ENCODE measurements around the gene MAGOHB.

The MAGOHB gene

GRCh38 chr12:10571141-10571540, 42.3 kb downstream of the MAGOHB start:
- H3K4me3 ChIP-seq (ENCODE audit: low read length in 2 of 2): no peak overlapping the region
- no peaks in the 10 kb centered on the region for H3K27me3 ChIP-seq (ENCODE audit: control insufficient read depth in 3 of 3, insufficient read depth in 3 of 3, low read depth in 1 of 3, low read length in 3 of 3)
- no peak overlapping the region for H3K9ac ChIP-seq (ENCODE audit: low read depth, low read length, poor library complexity)
- H3K4me1 ChIP-seq (ENCODE audit: control insufficient read depth in 2 of 2, insufficient read depth in 1 of 2, low read depth in 1 of 2, low read length in 2 of 2): peaks cover 0 to 3% of the 10 kb centered on the region in 2 donors
- H2BK15ac ChIP-seq (ENCODE audit: low read length): no peak overlapping the region
- no CpG with 5 or more reads among the region's 11 CpGs for WGBS, 2 donors (ENCODE audit: extremely low coverage in 2 of 2, insufficient read length in 2 of 2, insufficient replicate concordance in 1 of 2)
- DNase-seq (ENCODE audit: low spot score): no peak
- H3K4ac ChIP-seq (ENCODE audit: low read length): no peak overlapping the region
- H2BK120ac ChIP-seq (ENCODE audit: low read depth, low read length): no peak overlapping the region
- no peak overlapping the region for H3K14ac ChIP-seq (ENCODE audit: low read length)
- no peak overlapping the region for H3K27ac ChIP-seq (replicated peaks; ENCODE audit: low read length)
- no peak overlapping the region for H3K23ac ChIP-seq (ENCODE audit: low read depth, low read length, poor library complexity)
- H4K91ac ChIP-seq (ENCODE audit: low read depth, low read length, poor library complexity): no peak overlapping the region
- peaks cover 0 to 2% of the 10 kb centered on the region in 2 donors for H3K9me3 ChIP-seq (replicated peaks in 1 of 2; ENCODE audit: control insufficient read depth in 2 of 2, insufficient read depth in 1 of 2, low read depth in 1 of 2, low read length in 2 of 2)
- no peak overlapping the region for H3K4me2 ChIP-seq (ENCODE audit: insufficient read depth, low read length, poor library complexity, severe bottlenecking)
- H2BK5ac ChIP-seq (ENCODE audit: low read length): no peak overlapping the region
- no peaks in the 10 kb centered on the region for H3K36me3 ChIP-seq (replicated peaks in 1 of 2; ENCODE audit: control insufficient read depth in 2 of 2, insufficient read depth in 2 of 2, low read length in 2 of 2)
- H2BK12ac ChIP-seq (ENCODE audit: low read length): no peak overlapping the region
- H2AFZ ChIP-seq (ENCODE audit: low read length): no peak overlapping the region
- no peak overlapping the region for H4K8ac ChIP-seq (ENCODE audit: low read depth, low read length)
- no peak overlapping the region for H2AK5ac ChIP-seq (ENCODE audit: low read depth, low read length)
- H3K18ac ChIP-seq (ENCODE audit: low read length): no peak overlapping the region
- H3K79me1 ChIP-seq (ENCODE audit: low read depth, low read length): no peaks in the 10 kb centered on the region

DNA sequence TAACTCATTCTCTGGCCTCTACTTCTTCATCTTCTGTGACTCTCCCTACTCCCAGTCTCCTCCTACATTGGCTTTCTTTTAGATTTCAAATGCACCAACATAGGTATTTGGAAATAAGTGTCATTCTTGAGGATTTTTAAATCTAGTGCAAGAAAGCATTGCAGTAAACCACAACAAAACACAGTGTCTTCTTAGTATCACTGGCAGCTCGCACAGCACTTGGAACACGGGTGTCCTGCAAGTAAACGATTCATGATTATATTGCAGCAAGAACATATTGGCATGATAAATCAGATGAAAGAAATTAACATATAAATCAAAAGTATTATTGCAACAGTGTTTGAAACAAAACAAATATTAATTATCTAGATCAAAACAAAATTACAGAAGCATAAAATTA, 45.6 kb downstream of the MAGOHB start:
- H3K4me2 ChIP-seq (ENCODE audit: insufficient read depth, low read length, poor library complexity, severe bottlenecking): no peak overlapping the region
- H3K36me3 ChIP-seq (replicated peaks in 1 of 2; ENCODE audit: control insufficient read depth in 2 of 2, insufficient read depth in 2 of 2, low read length in 2 of 2): no peaks in the 10 kb centered on the region
- no peak overlapping the region for H4K8ac ChIP-seq (ENCODE audit: low read depth, low read length)
- no peak overlapping the region for H3K4ac ChIP-seq (ENCODE audit: low read length)
- H3K4me3 ChIP-seq (ENCODE audit: low read length in 2 of 2): no peak overlapping the region
- DNase-seq (ENCODE audit: low spot score): no peak
- no peaks in the 10 kb centered on the region for H3K4me1 ChIP-seq (ENCODE audit: control insufficient read depth in 2 of 2, insufficient read depth in 1 of 2, low read depth in 1 of 2, low read length in 2 of 2)
- peaks cover 0 to 2% of the 10 kb centered on the region in 2 donors for H3K9me3 ChIP-seq (replicated peaks in 1 of 2; ENCODE audit: control insufficient read depth in 2 of 2, insufficient read depth in 1 of 2, low read depth in 1 of 2, low read length in 2 of 2)
- H2BK12ac ChIP-seq (ENCODE audit: low read length): no peak overlapping the region
- no peak overlapping the region for H3K27ac ChIP-seq (replicated peaks; ENCODE audit: low read length)
- no peak overlapping the region for H3K9ac ChIP-seq (ENCODE audit: low read depth, low read length, poor library complexity)
- no peak overlapping the region for H2BK5ac ChIP-seq (ENCODE audit: low read length)
- H2BK15ac ChIP-seq (ENCODE audit: low read length): no peak overlapping the region
- H2AK5ac ChIP-seq (ENCODE audit: low read depth, low read length): no peak overlapping the region
- WGBS, 2 donors (ENCODE audit: extremely low coverage in 2 of 2, insufficient read length in 2 of 2, insufficient replicate concordance in 1 of 2): no CpG with 5 or more reads among the region's 3 CpGs
- H3K27me3 ChIP-seq (ENCODE audit: control insufficient read depth in 3 of 3, insufficient read depth in 3 of 3, low read depth in 1 of 3, low read length in 3 of 3): no peaks in the 10 kb centered on the region
- H4K91ac ChIP-seq (ENCODE audit: low read depth, low read length, poor library complexity): no peak overlapping the region
- H3K79me1 ChIP-seq (ENCODE audit: low read depth, low read length): no peaks in the 10 kb centered on the region
- H3K14ac ChIP-seq (ENCODE audit: low read length): no peak overlapping the region
- no peak overlapping the region for H2AFZ ChIP-seq (ENCODE audit: low read length)
- H3K23ac ChIP-seq (ENCODE audit: low read depth, low read length, poor library complexity): no peak overlapping the region
- H2BK120ac ChIP-seq (ENCODE audit: low read depth, low read length): no peak overlapping the region
- no peak overlapping the region for H3K18ac ChIP-seq (ENCODE audit: low read length)

DNA sequence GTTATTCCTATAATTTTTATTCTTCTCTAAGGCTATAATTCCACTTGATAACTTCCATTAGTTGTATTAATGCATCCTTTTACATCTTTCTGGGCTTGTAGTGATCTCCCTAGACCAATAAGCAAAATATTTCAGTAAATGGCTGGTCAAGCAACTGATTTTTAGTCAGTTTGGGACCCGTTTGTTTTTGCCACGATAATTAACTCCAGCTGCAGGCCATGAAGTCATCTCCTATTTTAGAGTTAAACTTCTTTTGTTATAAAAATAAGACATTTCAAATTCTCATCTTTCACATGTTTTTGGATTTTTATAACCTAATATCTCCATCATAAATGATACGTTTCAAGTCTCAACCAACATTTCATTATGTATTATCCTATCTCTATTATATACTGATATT, 49.4 kb downstream of the MAGOHB start:
- Histone ChIP-seq H2AFZ (ENCODE audit: low read length) (no peak overlapping the region), H3K23ac (ENCODE audit: low read depth, low read length, poor library complexity) (no peak overlapping the region), H3K27ac (replicated peaks; ENCODE audit: low read length) (no peak overlapping the region), H3K9ac (ENCODE audit: low read depth, low read length, poor library complexity) (no peak overlapping the region), H3K4me2 (ENCODE audit: insufficient read depth, low read length, poor library complexity, severe bottlenecking) (no peak overlapping the region), H2BK12ac (ENCODE audit: low read length) (no peak overlapping the region), H3K14ac (ENCODE audit: low read length) (no peak overlapping the region), H3K4ac (ENCODE audit: low read length) (no peak overlapping the region), H2BK120ac (ENCODE audit: low read depth, low read length) (no peak overlapping the region), H4K91ac (ENCODE audit: low read depth, low read length, poor library complexity) (no peak overlapping the region), H2AK5ac (ENCODE audit: low read depth, low read length) (no peak overlapping the region), H3K4me3 (ENCODE audit: low read length in 2 of 2) (no peak overlapping the region), H3K9me3 (replicated peaks in 1 of 2; ENCODE audit: control insufficient read depth in 2 of 2, insufficient read depth in 1 of 2, low read depth in 1 of 2, low read length in 2 of 2) (no peaks in the 10 kb centered on the region), H3K18ac (ENCODE audit: low read length) (no peak overlapping the region), H3K4me1 (ENCODE audit: control insufficient read depth in 2 of 2, insufficient read depth in 1 of 2, low read depth in 1 of 2, low read length in 2 of 2) (no peaks in the 10 kb centered on the region), H4K8ac (ENCODE audit: low read depth, low read length) (no peak overlapping the region), H3K79me1 (ENCODE audit: low read depth, low read length) (no peaks in the 10 kb centered on the region), H3K27me3 (ENCODE audit: control insufficient read depth in 3 of 3, insufficient read depth in 3 of 3, low read depth in 1 of 3, low read length in 3 of 3) (no peaks in the 10 kb centered on the region), H2BK5ac (ENCODE audit: low read length) (no peak overlapping the region), H2BK15ac (ENCODE audit: low read length) (no peak overlapping the region), H3K36me3 (replicated peaks in 1 of 2; ENCODE audit: control insufficient read depth in 2 of 2, insufficient read depth in 2 of 2, low read length in 2 of 2) (no peaks in the 10 kb centered on the region)
- DNase-seq (ENCODE audit: low spot score): no peak
- no CpG with 5 or more reads among the region's 3 CpGs for WGBS, 2 donors (ENCODE audit: extremely low coverage in 2 of 2, insufficient read length in 2 of 2, insufficient replicate concordance in 1 of 2)

- no peak overlapping the region for H4K8ac ChIP-seq (ENCODE audit: low read depth, low read length)
- no peak overlapping the region for H3K4me3 ChIP-seq (ENCODE audit: low read length in 2 of 2)
- H3K14ac ChIP-seq (ENCODE audit: low read length): no peak overlapping the region
- H2BK12ac ChIP-seq (ENCODE audit: low read length): no peak overlapping the region
- H3K79me1 ChIP-seq (ENCODE audit: low read depth, low read length): no peaks in the 10 kb centered on the region
- no peak overlapping the region for H2BK15ac ChIP-seq (ENCODE audit: low read length)
- no peak overlapping the region for H3K4me2 ChIP-seq (ENCODE audit: insufficient read depth, low read length, poor library complexity, severe bottlenecking)
- H2BK5ac ChIP-seq (ENCODE audit: low read length): no peak overlapping the region
- no peak overlapping the region for H3K23ac ChIP-seq (ENCODE audit: low read depth, low read length, poor library complexity)
- H3K4me1 ChIP-seq (ENCODE audit: control insufficient read depth in 2 of 2, insufficient read depth in 1 of 2, low read depth in 1 of 2, low read length in 2 of 2): no peaks in the 10 kb centered on the region
- no peak overlapping the region for H4K91ac ChIP-seq (ENCODE audit: low read depth, low read length, poor library complexity)
- no CpG with 5 or more reads among the region's 1 CpG for WGBS, 2 donors (ENCODE audit: extremely low coverage in 2 of 2, insufficient read length in 2 of 2, insufficient replicate concordance in 1 of 2)
- no peak overlapping the region for H2BK120ac ChIP-seq (ENCODE audit: low read depth, low read length)
- no peak overlapping the region for H2AK5ac ChIP-seq (ENCODE audit: low read depth, low read length)
- no peaks in the 10 kb centered on the region for H3K27me3 ChIP-seq (ENCODE audit: control insufficient read depth in 3 of 3, insufficient read depth in 3 of 3, low read depth in 1 of 3, low read length in 3 of 3)
- H3K18ac ChIP-seq (ENCODE audit: low read length): no peak overlapping the region
- DNase-seq (ENCODE audit: low spot score): no peak
- H3K4ac ChIP-seq (ENCODE audit: low read length): no peak overlapping the region
- no peaks in the 10 kb centered on the region for H3K36me3 ChIP-seq (replicated peaks in 1 of 2; ENCODE audit: control insufficient read depth in 2 of 2, insufficient read depth in 2 of 2, low read length in 2 of 2)
- H3K9ac ChIP-seq (ENCODE audit: low read depth, low read length, poor library complexity): no peak overlapping the region
- H3K9me3 ChIP-seq (replicated peaks in 1 of 2; ENCODE audit: control insufficient read depth in 2 of 2, insufficient read depth in 1 of 2, low read depth in 1 of 2, low read length in 2 of 2): no peaks in the 10 kb centered on the region
- H3K27ac ChIP-seq (replicated peaks; ENCODE audit: low read length): no peak overlapping the region
- H2AFZ ChIP-seq (ENCODE audit: low read length): no peak overlapping the region
Observed at GRCh38 chr12:10563002-10563401, 50.4 kb downstream of the MAGOHB start.

Data from neuronal stem cell (in vitro differentiated cells).